ENCODE data around the gene ERBB4.

DNA sequence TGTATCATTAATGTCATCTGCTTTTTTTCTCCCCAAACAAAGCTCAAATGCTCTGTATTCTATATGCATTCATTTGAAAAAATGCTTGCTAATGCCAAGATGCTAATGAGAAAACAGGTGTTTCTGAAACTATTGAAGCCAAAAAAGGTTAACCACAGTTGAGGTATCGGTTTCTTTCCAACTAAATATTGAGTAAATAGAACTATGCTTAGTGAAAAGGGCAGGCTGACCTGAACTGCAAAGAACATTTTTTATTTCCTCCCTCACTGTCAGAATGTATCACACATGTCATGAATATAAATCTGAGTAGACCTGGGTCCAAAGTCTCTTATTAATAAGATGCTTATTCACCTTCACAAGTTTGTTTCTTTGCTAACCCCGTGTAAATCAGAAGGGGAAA, 1115.6 kb downstream of the ERBB4 start:
- TF ChIP-seq, protein P1, sequence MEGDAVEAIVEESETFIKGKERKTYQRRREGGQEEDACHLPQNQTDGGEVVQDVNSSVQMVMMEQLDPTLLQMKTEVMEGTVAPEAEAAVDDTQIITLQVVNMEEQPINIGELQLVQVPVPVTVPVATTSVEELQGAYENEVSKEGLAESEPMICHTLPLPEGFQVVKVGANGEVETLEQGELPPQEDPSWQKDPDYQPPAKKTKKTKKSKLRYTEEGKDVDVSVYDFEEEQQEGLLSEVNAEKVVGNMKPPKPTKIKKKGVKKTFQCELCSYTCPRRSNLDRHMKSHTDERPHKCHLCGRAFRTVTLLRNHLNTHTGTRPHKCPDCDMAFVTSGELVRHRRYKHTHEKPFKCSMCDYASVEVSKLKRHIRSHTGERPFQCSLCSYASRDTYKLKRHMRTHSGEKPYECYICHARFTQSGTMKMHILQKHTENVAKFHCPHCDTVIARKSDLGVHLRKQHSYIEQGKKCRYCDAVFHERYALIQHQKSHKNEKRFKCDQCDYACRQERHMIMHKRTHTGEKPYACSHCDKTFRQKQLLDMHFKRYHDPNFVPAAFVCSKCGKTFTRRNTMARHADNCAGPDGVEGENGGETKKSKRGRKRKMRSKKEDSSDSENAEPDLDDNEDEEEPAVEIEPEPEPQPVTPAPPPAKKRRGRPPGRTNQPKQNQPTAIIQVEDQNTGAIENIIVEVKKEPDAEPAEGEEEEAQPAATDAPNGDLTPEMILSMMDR (IDR thresholded peaks at IDR 0.05), result no peak
- no peak for TF ChIP-seq POLR2A (IDR thresholded peaks at IDR 0.05)

Measured in uterus (tissue), 2 donors.